ENCODE data around the gene CCNL2.

- TF ChIP-seq, protein P1, sequence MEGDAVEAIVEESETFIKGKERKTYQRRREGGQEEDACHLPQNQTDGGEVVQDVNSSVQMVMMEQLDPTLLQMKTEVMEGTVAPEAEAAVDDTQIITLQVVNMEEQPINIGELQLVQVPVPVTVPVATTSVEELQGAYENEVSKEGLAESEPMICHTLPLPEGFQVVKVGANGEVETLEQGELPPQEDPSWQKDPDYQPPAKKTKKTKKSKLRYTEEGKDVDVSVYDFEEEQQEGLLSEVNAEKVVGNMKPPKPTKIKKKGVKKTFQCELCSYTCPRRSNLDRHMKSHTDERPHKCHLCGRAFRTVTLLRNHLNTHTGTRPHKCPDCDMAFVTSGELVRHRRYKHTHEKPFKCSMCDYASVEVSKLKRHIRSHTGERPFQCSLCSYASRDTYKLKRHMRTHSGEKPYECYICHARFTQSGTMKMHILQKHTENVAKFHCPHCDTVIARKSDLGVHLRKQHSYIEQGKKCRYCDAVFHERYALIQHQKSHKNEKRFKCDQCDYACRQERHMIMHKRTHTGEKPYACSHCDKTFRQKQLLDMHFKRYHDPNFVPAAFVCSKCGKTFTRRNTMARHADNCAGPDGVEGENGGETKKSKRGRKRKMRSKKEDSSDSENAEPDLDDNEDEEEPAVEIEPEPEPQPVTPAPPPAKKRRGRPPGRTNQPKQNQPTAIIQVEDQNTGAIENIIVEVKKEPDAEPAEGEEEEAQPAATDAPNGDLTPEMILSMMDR (IDR thresholded peaks at IDR 0.05) = no peak
- TF ChIP-seq POLR2A (IDR thresholded peaks at IDR 0.05) = no peak
Measured at GRCh38 chr1:1441002-1441888, 42.1 kb upstream of the CCNL2 start.

All from lower leg skin (tissue), 3 donors.